Measurements from ENCODE around the gene GAS2L2. TPM values are rescaled to one million over a fixed set of nuclear protein-coding genes. Genes with fewer than 3 reads are reported as not detected.
"Not testable (repeated sequence)": the region's sequence is repeated elsewhere in the genome, so short reads cannot be mapped to it uniquely, and the experiment has no call there.

GAS2L2 gene
- total and polyA plus RNA-seq, 9 donors, result 0.04 TPM; not detected in 8

DNA sequence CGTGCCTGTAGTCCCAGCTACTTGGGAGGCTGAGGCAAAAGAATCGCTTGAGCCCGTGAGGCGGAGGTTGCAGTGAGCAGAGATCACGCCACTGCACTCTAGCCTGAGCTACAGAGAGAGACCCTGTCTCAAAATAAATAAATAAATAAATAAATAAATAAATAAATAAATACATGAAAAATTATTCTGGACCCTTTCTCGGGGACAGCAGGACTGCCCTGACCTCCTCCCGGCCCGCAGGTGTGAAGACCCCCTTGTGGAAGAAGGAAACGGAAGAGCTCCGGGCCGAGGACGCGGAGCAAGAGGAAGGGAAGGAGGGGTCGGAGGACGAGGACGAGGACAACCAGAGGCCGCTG is 10.7 kb upstream of the GAS2L2 start:
- H3K9me3 ChIP-seq (replicated peaks; ENCODE audit: control insufficient read depth, low read depth, low read length), result no peaks in the 10 kb centered on the region
- H3K36me3 ChIP-seq (ENCODE audit: control insufficient read depth, insufficient read depth, low read length), result no peaks in the 10 kb centered on the region
- peaks cover 25% of the 10 kb centered on the region for H3K4me1 ChIP-seq (ENCODE audit: control insufficient read depth, insufficient read depth, low read length)
- H3K4me3 ChIP-seq (ENCODE audit: low read length), result no peak overlapping the region
- DNase-seq, result no peak
- WGBS (ENCODE audit: insufficient coverage), result 3% methylated on average over 12 of the region's 17 CpGs
- H3K27ac ChIP-seq (ENCODE audit: low read length), result no peak overlapping the region
- peaks cover 2% of the 10 kb centered on the region for H3K27me3 ChIP-seq (ENCODE audit: control insufficient read depth, insufficient read depth, low read length)

- Histone ChIP-seq H3K4me1 (ENCODE audit: control insufficient read depth, insufficient read depth, low read length) (peaks cover 22% of the 10 kb centered on the region), H3K4me3 (ENCODE audit: low read length) (no peak overlapping the region), H3K9me3 (replicated peaks; ENCODE audit: control insufficient read depth, low read depth, low read length) (no peaks in the 10 kb centered on the region), H3K27ac (ENCODE audit: low read length) (no peak overlapping the region), H3K27me3 (ENCODE audit: control insufficient read depth, insufficient read depth, low read length) (peaks cover 2% of the 10 kb centered on the region), H3K36me3 (ENCODE audit: control insufficient read depth, insufficient read depth, low read length) (no peaks in the 10 kb centered on the region)
- whole genome bisulfite sequencing (ENCODE audit: insufficient coverage), result 82% methylated on average over 4 of the region's 5 CpGs
- no peak for DNase-seq
Observed at GRCh38 chr17:35761601-35762000, 8.6 kb upstream of the GAS2L2 start.

DNA sequence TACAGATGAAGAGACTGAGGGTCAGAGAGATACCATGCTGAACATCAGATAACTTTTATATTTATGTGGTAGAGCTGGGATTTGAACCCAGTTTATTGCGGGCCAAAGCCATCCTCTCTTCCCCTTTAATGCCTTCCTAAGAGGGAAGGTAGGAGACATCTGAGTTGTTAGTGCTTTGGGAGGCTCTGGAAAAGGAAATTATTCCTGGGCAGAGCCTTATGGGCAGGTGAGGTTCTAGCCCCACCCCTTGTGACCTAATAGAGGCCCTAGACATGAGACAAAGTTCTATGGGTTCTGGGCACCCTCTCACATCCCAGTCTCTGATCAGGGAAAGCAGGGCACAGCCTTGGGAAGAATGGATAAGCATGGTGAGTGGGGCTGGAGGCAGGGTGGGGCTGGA is 7.5 kb upstream of the GAS2L2 start, which contains the start of gene C17orf50:
Gene C17orf50, plus strand, starts transcription at position 301 of the 400 bp plus-strand sequence. Its CDS starts 55 bp downstream, at position 356.
- no peak for DNase-seq
- Histone ChIP-seq H3K4me3 (ENCODE audit: low read length) (no peak within 1 kb of the TSS), H3K9me3 (replicated peaks; ENCODE audit: control insufficient read depth, low read depth, low read length) (no peaks in the 10 kb centered on the region), H3K27ac (ENCODE audit: low read length) (no peak within 1 kb of the TSS), H3K27me3 (ENCODE audit: control insufficient read depth, insufficient read depth, low read length) (peaks cover 2% of the 10 kb centered on the region), H3K36me3 (ENCODE audit: control insufficient read depth, insufficient read depth, low read length) (no peaks in the 10 kb centered on the region), H3K4me1 (ENCODE audit: control insufficient read depth, insufficient read depth, low read length) (peaks cover 14% of the 10 kb centered on the region)
- WGBS (ENCODE audit: insufficient coverage), result no CpG with 5 or more reads among the region's 1 CpG

GRCh38 chr17:35757243-35757642 is 4.2 kb upstream of the GAS2L2 start:
- DNase-seq, result no peak
- Histone ChIP-seq H3K27ac (ENCODE audit: low read length) (no peak overlapping the region), H3K9me3 (replicated peaks; ENCODE audit: control insufficient read depth, low read depth, low read length) (no peaks in the 10 kb centered on the region), H3K27me3 (ENCODE audit: control insufficient read depth, insufficient read depth, low read length) (peaks cover 6% of the 10 kb centered on the region), H3K4me1 (ENCODE audit: control insufficient read depth, insufficient read depth, low read length) (no peaks in the 10 kb centered on the region), H3K36me3 (ENCODE audit: control insufficient read depth, insufficient read depth, low read length) (no peaks in the 10 kb centered on the region), H3K4me3 (ENCODE audit: low read length) (no peak overlapping the region)

DNA sequence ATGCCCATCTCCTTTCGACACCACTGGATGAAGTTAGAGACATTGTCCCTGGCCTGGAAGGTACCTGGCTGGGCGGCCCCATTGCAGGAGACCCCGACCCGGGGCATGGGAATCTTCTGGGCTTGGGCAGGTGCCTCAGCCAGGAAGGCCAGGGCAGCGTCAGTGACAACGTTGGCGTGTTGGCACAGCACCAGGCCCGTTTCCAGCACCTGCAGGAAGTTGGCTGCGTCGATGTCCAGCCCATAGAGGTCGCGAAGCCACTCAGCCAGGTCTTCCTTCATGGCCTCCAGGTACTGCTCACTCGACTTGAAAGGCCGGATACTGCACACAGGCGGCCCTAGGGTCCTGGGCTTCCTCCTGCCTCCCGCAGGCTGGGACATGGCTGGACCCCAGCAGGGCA is 568 bp downstream of the GAS2L2 start:
- Histone ChIP-seq H3K4me1 (ENCODE audit: control insufficient read depth, insufficient read depth, low read length) (no peaks in the 10 kb centered on the region), H3K27me3 (ENCODE audit: control insufficient read depth, insufficient read depth, low read length) (peaks cover 37% of the 10 kb centered on the region), H3K36me3 (ENCODE audit: control insufficient read depth, insufficient read depth, low read length) (no peaks in the 10 kb centered on the region), H3K27ac (ENCODE audit: low read length) (no peak overlapping the region), H3K9me3 (replicated peaks; ENCODE audit: control insufficient read depth, low read depth, low read length) (no peaks in the 10 kb centered on the region), H3K4me3 (ENCODE audit: low read length) (no peak overlapping the region)
- WGBS (ENCODE audit: insufficient coverage), result 63% methylated on average over 16 of the region's 16 CpGs
- no peak for DNase-seq

- H3K36me3 ChIP-seq (ENCODE audit: control insufficient read depth, insufficient read depth, low read length); H3K9me3 ChIP-seq (replicated peaks; ENCODE audit: control insufficient read depth, low read depth, low read length); H3K4me1 ChIP-seq (ENCODE audit: control insufficient read depth, insufficient read depth, low read length); H3K4me3 ChIP-seq (ENCODE audit: low read length); DNase-seq; H3K27ac ChIP-seq (ENCODE audit: low read length): not testable (repeated sequence)
- peaks cover 37% of the 10 kb centered on the region for H3K27me3 ChIP-seq (ENCODE audit: control insufficient read depth, insufficient read depth, low read length)
- 100% methylated on average over 2 of the region's 4 CpGs for WGBS (ENCODE audit: insufficient coverage)
Observed at GRCh38 chr17:35751541-35751940, 1.5 kb downstream of the GAS2L2 start.

- Histone ChIP-seq H3K27me3 (ENCODE audit: control insufficient read depth, insufficient read depth, low read length) (peaks cover 40% of the 10 kb centered on the region), H3K36me3 (ENCODE audit: control insufficient read depth, insufficient read depth, low read length) (no peaks in the 10 kb centered on the region), H3K4me1 (ENCODE audit: control insufficient read depth, insufficient read depth, low read length) (no peaks in the 10 kb centered on the region), H3K4me3 (ENCODE audit: low read length) (no peak overlapping the region), H3K27ac (ENCODE audit: low read length) (no peak overlapping the region), H3K9me3 (replicated peaks; ENCODE audit: control insufficient read depth, low read depth, low read length) (no peaks in the 10 kb centered on the region)
- WGBS (ENCODE audit: insufficient coverage), result 73% methylated on average over 3 of the region's 10 CpGs
- no peak for DNase-seq
Observed at GRCh38 chr17:35750526-35751395, 2.3 kb downstream of the GAS2L2 start.

- H3K27ac ChIP-seq (ENCODE audit: low read length), result no peak overlapping the region
- H3K4me3 ChIP-seq (ENCODE audit: low read length), result no peak overlapping the region
- H3K36me3 ChIP-seq (ENCODE audit: control insufficient read depth, insufficient read depth, low read length), result no peaks in the 10 kb centered on the region
- WGBS (ENCODE audit: insufficient coverage), result 4% methylated on average over 22 of the region's 35 CpGs
- no peaks in the 10 kb centered on the region for H3K4me1 ChIP-seq (ENCODE audit: control insufficient read depth, insufficient read depth, low read length)
- DNase-seq, result no peak
- no peaks in the 10 kb centered on the region for H3K9me3 ChIP-seq (replicated peaks; ENCODE audit: control insufficient read depth, low read depth, low read length)
- H3K27me3 ChIP-seq (ENCODE audit: control insufficient read depth, insufficient read depth, low read length), result peaks cover 40% of the 10 kb centered on the region
Observed at GRCh38 chr17:35749560-35750412, 3.3 kb downstream of the GAS2L2 start.

DNA sequence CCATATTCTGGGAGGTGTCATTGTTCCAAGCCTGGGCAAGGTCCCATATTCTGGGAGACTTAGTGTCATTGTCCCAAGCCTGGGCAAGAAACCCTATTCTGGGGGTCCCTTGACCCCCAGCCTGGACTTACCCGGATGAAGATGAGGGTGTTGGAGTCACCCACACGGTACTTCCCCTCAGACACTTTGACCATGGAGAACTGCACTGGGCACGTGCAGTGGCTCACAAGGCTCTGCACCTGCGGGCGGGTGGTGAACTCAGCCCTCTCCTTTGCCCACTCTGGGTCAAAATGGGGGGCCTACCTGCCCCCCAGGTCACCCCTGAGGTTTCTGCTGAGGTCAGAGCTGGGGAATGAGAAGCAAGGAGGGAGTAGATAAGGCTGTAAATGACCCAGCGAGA is 4.1 kb downstream of the GAS2L2 start:
- Histone ChIP-seq H3K4me3 (ENCODE audit: low read length) (no peak overlapping the region), H3K27me3 (ENCODE audit: control insufficient read depth, insufficient read depth, low read length) (peaks cover 42% of the 10 kb centered on the region), H3K36me3 (ENCODE audit: control insufficient read depth, insufficient read depth, low read length) (no peaks in the 10 kb centered on the region), H3K4me1 (ENCODE audit: control insufficient read depth, insufficient read depth, low read length) (no peaks in the 10 kb centered on the region), H3K27ac (ENCODE audit: low read length) (no peak overlapping the region), H3K9me3 (replicated peaks; ENCODE audit: control insufficient read depth, low read depth, low read length) (no peaks in the 10 kb centered on the region)
- 88% methylated on average over 3 of the region's 6 CpGs for WGBS (ENCODE audit: insufficient coverage)
- no peak for DNase-seq

GRCh38 chr17:35748341-35748841 is 4.6 kb downstream of the GAS2L2 start:
- Histone ChIP-seq H3K27me3 (ENCODE audit: control insufficient read depth, insufficient read depth, low read length) (peaks cover 46% of the 10 kb centered on the region), H3K9me3 (replicated peaks; ENCODE audit: control insufficient read depth, low read depth, low read length) (no peaks in the 10 kb centered on the region), H3K27ac (ENCODE audit: low read length) (no peak overlapping the region), H3K4me1 (ENCODE audit: control insufficient read depth, insufficient read depth, low read length) (no peaks in the 10 kb centered on the region), H3K36me3 (ENCODE audit: control insufficient read depth, insufficient read depth, low read length) (no peaks in the 10 kb centered on the region), H3K4me3 (ENCODE audit: low read length) (no peak overlapping the region)
- DNase-seq, result no peak
- 48% methylated on average over 3 of the region's 4 CpGs for WGBS (ENCODE audit: insufficient coverage)
